IPS DF 19.7 (cell line): Measurements from ENCODE around the gene PIK3AP1.
"Not testable (repeated sequence)": the region's sequence is repeated elsewhere in the genome, so short reads cannot be mapped to it uniquely, and the experiment has no call there.

Source experiments
- DNase-seq: peaks from one replicate; pipeline ENCODE4 v3.0.0-alpha.2; 2013; ENCODE audit warnings: low read depth, low spot score

Gene PIK3AP1

DNA sequence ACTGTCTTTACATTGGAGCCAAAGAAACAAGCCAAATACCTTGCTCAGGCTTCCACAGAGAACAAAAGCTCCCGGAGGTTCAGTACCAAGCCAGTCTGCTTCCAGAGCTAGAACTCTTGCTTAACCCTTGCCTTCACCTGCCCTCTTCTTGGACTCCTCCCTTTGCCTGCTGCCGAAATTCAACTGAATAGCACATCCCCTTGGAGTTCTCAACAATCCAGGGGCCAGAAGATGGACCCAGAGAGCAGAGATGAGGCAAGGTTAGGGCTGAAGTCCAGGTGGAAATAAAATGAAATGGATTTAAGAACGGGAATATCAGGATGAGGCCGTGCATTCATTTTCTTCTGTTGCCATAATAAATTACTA is 876 bp upstream of the PIK3AP1 start:
- DNase-seq, result peak; percentile 23

DNA sequence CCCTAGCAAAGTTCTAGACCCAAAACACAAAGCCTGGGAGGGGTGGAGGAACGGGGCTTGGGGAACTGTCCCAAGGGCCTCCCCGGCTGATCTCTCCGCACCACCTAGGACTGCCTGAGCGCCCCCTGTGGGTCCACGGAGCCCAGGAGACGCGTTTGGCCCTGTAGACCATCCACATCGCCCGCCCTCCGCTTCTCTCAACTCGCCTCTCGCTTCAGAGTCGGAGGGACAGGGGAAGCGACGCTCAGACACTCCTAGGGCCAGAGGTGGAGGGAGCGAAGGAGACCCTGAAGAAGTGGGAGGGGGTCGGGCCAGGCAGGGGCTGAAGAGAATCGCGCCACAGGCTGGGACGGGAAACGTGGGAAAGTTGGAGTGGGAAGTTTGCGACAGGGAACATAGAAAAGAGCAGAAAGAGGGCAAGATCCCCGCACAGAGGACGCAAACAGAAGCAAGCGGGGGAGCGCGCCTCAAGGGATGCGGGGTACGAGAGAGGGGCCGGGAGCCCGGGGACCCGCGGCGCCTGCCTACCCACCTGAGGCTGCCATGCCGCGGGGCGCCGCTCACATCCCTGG is 378 bp downstream of the PIK3AP1 start:
- DNase-seq, result peak; percentile 35

DNA sequence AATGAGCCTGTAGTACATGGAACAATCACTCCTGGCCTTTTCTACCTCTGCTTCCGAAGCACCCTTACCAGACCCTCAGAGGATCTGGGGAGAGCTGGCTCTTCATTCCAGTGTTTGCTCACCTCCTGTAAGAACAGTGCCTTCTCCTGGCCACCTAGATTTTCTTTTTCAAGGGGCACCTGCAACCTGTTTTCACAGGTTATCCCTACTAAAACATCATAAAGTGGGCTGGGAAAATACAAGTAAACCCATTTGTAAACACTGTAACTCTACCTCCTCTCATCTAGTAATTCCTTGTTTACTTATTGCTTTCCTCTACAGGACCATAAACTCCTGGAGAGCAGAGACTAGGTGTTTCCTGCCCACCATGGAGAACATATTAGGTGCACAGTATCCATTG is 1.1 kb downstream of the PIK3AP1 start:
- no peak for DNase-seq

DNA sequence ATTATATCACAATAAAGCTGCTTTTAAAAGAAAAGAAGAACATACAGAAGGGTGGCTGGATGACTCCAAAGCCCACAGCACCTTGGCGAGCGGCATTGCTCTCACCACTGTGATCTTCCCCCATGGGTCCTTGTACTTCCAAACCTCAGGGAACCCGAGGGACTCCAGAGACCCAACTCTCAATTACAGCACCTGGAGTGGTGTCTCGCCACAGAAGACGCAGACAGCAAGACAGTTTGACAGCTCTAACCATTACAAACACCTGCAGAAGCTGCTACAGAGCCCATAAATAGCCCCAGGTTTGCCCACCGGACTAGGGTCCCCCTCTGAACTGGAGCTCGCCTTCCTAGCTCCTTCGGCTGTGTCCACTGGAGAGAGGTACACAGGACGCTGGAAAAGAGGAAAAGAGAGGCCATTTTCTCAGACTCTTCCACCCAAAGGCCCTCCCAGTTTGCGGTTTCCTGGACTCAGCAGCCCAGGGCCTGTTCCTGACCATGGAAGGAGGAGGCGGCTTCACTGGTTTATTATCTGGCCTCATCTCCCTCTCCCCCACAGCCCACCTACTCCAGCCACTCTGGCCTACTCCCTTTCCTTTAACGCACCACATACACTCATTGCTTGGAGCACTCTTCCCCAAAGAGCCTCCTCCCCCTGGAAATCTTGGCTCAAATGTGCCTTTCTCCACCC is 1.9 kb downstream of the PIK3AP1 start:
- no peak for DNase-seq

DNA sequence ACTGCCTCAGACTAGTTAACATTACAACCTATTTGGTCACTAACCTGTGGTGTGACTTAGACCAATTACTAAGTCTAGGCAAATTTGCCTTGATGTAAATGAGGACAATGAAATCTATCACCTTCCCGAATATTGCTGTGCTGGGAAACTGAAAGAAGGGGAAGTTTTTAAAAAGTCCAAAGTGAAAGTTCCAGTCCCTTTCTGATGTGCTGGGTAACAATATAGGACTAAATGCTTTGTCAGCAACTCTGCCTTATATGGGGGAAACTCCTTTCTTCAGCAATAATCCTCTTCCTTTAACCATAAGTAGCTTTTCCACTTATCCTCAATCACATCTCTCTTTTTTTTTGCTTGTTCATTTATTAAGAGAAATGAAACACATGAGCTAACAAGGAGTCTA is 3.9 kb downstream of the PIK3AP1 start:
- DNase-seq, result no peak

DNA sequence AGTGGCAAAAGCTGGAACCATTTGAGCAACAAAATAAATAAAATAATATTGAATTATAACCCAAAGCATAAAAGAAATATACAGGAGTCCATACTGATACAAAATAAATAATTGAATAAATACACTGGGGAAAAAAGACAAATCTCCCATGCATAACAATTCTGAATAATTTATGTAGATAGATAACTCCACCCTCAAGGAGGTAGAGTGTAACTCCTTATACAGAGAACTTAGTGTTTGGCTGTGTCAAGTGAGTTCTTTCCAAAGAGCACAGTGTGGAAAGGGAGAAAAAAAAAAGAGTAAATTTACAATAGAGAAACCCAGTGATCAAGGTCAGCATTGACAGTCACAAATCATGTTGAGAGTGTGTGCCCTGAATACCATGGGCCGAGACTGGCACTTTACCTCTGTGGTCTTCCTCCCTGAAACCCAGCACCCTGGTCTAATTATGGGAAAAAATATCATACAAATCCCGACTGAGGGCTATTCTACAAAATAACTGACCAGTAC is 5.5 kb downstream of the PIK3AP1 start:
- DNase-seq, result no peak

DNA sequence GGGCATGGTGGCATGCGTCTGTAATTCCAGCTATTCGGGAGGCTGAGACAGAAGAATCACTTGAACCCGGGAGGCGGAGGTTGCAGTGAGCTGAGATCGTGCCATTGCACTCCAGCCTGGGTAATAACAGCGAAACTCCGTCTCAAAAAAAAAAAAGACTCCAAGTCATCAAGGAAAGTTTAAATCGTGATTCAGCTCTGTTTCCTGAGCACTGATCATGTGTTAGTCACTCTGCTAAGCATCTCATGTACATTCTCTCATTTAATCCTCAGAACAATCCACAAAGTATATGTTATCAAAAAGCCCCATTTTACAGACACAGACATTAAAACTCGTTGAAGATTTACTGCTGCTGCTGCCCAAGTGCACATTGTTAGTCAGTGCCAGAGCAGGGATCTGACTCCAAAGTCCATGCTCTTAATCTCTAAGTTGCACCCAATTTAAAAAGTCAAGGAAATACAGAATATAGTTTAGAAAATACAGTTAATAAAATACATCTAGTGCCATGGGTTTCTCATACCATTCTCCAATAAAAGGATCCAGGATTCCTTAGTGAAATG is 6.2 kb downstream of the PIK3AP1 start:
- no peak for DNase-seq

DNA sequence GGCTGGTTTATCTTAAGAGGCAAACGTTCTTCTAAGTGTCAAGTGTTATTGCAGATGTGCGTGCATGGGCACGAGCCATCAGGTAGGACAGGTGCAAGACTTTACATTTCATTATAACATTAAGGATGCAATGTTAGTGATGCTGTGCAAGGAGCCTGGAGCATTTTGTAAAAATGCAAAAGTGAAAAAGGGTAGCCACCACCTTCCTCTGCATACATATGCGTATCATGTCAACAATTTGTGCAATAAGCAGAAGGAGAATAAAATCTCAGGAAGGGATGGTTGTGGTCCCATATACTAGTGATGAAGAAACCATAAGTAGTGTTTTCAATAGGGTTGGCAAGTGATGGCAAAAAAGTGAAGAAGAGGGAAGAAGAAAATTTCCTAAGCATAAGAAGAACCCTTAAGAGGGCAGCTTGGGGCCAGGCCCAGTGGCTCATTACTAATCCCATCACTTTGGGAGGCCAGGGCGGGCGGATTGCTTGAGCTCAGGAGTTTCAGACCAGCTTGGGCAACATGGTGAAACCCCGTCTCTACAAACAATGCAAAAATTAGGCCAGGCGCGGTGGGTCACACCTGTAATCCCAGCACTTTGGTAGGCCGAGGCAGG is 7.5 kb downstream of the PIK3AP1 start:
- no peak for DNase-seq

DNA sequence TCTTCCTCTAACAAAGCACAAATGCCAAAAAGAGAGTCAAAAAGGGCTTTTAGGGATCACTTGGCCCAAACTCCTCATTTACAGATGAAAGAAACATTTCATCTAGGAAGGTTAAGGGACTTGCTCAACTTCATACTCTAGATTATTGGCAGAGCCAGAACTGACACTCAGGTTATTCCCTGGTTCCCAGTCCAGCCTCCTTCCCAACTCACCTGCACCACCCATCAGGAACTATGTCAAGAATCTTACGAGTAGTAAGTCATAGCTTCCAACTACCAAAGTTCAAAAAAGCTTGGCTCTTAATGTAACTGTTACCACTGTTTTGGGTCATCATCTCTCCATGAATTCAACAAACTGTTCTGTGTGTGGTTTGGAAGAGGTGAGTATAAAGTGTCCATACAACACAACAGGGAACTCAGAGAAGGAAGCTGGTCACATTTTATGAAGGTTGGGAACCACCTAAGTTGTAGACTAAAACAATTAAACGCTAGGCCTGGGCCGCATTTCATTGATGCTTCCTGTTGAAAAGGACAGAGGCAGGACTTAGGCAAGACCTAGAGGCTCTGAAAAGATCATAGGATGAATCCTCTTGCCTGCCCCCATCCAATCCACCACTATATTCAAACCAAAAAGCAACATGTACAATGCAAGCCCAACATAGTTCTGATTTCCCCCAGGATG is 9.1 kb downstream of the PIK3AP1 start:
- DNase-seq, result no peak

DNA sequence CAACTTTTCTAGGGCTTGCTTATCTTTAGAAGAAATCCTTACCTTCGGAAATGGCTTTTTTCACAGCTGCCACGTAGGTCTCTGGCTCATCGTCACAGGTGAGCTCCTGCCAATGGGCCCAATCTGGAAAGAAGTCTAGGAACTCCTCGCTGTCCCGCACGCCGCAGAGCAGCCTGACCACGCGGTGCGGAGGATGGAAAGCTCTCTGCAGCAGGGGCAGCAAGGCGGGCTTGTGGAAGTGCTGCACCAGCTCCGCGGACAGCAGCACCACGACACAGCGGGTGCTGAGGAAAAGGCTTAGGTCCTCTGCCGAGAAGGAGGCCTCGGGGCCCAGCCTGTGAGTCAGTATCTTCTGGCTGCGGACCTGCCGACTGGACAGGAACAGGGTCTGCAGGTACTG is 10.8 kb downstream of the PIK3AP1 start:
- DNase-seq, result no peak

DNA sequence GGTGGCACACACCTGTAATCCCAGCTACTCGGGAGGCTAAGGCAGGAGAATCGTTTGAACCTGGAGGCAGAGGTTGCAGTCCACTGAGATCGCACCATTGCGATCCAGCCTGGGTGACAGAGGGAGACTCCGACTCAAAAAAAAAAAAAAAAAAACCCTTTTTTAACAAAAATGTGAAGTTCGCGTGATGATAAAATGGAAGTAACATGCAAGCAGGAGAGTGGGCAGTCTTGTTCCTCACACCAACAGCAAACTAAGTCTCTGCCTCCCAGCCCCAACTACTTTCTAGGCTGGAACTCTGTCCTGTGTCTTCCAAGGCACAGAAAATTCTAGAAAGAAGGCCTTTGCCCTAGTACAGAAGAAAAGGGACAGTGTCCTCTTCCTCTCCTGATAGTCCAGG is 11.3 kb downstream of the PIK3AP1 start:
- DNase-seq, result no peak

DNA sequence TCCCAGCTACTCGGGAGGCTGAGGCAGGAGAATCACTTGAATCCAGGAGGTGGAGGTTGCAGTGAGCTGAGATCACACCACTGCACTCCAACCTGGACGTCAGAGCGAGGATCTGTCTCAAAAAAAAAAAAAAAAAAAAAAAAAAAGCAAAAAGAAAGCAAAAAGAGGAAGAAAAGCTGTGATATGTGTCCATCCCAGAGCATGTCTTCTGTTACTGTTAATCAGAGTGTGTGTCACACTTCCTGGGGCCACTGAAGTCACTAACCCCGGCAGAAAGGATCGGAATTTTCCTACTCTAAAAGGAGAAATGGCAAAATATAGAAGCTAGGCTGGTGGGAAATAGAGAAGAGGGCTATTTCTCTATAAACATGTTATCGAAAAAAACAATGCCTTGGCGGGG is 11.9 kb downstream of the PIK3AP1 start:
- DNase-seq, result no peak

DNA sequence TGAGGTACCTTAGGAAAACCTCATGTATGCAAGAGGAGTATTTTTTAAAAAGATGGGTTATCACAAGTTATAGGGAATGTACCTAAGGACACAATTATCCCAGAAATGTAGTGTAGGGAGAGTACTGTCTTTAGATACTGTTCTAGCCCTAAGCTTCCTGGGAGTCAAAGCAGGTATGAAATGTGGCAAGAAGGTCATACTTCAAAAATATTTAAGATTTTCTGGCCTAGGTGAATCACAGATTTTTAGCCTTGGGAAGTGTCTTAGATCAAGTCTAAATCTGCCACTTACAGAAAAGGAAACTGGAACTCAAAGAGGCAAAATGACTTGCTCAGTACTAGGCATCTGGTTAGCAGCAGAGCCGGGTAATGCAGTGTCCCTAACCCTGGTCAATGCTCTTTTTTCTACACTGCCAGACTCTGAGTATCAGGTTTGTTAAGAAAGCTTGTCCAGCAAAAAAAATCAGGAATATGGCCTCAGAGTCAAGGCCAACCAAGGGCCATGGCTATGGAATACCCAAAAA is 13.9 kb downstream of the PIK3AP1 start:
- no peak for DNase-seq

DNA sequence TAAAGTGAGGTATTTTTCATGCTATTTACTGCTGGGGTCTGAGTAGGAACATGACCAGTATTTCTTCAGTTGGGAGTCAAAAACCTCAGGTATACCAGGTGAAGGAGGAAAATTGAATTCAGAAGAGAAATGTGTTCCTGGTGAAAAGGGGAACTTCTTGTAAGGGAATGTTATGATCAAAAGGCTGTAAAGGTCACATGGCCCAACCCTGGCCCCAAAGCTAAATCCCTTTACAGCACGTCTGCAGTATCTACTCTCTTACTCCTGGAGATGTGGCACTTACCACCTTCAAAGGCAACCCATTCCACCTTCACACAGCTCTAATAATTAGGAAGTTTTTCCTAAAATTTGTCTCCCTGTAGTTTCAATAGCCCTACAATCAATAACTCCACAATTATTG is 15.2 kb downstream of the PIK3AP1 start:
- no peak for DNase-seq

DNA sequence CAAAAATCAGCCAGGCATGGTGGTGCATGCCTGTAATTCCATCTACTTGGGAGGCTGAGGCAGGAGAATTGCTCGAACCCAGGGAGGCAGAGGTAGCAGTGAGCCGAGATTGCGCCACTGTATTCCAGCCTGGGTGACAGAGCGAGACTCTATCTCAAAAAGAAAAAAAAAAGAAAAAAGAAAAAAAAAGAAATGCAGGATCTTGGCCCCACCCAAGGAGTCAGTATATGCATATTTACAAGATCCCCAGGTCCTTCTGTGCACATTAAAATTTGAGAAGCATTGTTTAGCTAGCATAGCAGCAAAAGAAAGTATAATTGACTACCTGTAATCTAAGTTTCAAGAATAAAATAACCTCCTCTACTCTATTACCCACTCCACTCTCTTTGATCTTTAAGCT is 15.8 kb downstream of the PIK3AP1 start:
- DNase-seq, result no peak

DNA sequence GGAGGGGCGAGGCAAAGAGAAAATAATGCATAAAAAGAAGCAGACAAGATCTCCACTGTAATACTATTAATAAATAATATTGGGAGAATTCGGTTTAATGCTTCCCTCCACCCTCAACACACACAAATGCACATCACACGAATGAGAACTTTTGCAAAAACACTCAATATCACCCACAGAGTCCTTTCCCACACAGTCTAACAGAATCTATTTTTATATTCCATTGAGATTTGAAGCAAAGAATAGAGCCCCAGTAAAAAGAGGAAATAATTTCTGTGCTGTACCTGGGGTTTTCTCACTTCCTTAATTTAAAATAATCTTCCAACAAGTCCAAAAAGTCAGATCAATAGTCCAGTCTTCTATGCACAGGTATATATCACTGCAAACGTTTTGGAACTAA is 17.0 kb downstream of the PIK3AP1 start:
- DNase-seq, result no peak

DNA sequence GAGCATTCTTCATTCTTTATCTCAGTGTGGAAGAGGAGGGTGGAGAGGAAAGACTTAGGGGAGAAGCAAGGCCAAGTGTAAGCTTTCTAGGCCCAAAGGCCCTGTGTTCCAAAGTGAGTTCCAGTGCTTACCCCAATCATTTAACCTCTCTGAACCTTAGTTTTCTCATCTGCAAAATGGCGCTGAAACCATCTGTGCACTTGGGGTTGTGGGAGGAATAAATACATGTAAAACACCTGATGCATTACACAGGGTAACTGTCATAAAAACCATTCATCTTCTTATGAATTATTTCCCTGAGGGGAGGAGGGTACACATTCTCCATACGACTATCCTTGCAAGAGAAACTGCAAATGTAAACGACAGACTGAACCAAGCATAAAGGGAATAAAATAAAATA is 19.0 kb downstream of the PIK3AP1 start:
- DNase-seq, result no peak

DNA sequence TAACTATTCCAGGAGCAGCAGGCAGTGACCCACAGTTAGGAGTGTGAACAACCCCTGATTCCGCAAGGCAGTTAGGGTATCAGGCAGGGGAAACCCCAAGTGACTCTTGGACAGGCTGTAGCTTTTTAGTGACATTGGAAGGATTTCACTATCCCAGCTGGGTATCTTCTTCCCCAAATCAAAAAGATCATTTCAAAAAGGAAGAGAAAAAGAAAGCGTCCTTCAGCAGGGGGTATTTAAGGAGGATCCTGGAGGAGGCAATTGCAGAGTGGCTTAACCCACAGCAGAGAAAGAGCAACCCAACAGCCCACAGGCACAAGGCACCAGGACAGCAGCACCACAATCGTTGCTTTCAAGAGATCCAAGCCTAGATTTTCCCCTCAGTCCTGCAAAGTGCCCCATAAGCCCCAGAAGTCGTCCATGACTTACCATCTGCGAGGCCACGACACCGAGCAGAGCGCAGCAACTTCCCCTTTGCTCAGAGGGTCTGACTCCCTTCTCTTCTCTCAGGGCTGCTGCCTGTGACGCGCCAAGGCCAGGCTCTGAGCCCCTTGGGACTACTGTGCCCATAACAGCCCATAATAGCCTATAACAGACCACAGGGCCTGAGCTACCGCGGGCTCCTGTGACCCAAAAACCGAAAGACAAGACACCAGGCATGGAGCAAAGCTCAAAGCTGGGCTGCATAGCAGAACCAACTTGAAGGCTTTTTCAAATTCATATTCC is 19.8 kb downstream of the PIK3AP1 start:
- no peak for DNase-seq

DNA sequence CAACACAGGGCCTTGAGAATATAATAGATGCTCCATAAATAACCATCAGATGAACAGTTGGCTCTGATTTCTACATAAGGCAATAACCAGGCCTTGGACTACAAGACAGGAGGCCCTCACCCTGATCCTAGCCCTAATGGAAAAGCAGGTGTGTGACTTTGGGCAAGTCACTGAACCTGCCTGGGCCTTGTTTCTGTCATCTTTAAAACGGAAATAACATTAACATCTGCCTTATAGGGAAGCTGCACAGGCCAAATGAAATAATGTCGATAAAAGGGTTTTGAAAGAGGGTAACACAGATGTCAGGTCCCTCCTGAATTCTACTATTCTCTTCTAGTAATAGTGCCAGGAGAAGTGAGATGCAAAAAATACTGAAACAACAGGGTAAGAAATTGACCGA is 20.7 kb downstream of the PIK3AP1 start:
- DNase-seq, result no peak

DNA sequence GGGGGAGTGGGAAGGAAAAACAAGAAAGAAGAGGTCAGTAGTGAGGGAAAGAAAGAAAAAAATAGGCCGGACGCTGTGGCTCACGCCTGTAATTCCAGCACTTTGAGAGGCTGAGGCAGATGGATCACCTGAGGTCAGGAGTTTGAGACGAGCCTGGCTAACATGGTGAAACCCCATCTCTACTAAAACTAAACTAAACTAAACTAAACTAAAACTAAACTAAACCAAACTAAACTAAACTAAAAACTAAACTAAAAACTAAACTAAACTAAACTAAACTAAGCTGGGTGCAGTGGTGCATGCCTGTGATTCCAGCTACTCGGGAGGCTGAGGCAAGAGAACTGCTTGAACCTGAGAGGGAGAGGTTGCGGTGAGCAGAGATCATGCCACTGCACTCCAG is 22.0 kb downstream of the PIK3AP1 start:
- DNase-seq, result not testable (repeated sequence)

DNA sequence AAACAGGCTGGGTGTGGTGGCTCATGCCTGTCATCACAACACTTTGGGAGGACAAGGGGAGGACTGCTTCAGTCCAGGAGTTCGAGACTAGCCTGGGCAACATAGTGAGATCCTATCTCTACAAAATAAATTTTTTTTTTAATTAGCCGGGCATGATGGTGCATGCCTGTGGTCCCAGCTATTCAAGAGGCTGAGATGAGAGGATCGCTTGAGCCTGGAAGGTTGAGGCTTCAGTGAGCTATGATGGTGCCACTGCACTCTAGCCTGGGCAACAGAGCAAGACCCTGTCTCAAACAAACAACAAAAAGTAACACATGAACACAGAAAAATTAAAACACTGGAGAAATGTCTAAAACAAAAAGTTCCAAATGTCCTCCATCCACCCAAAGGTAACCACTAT is 22.9 kb downstream of the PIK3AP1 start:
- no peak for DNase-seq
